HG02588 (cell line): ENCODE measurements around the gene TROAP.
"Not testable (repeated sequence)": the region's sequence is repeated elsewhere in the genome, so short reads cannot be mapped to it uniquely, and the experiment has no call there.

Experiments used
- ATAC-seq: cut with Tn5 transposase; IDR thresholded peaks from one replicate; pipeline ENCODE4 v1.9.1; 2021; ENCODE audit warnings: mild to moderate bottlenecking, moderate library complexity; ENCODE audit not compliant: unreplicated experiment

The TROAP gene

DNA sequence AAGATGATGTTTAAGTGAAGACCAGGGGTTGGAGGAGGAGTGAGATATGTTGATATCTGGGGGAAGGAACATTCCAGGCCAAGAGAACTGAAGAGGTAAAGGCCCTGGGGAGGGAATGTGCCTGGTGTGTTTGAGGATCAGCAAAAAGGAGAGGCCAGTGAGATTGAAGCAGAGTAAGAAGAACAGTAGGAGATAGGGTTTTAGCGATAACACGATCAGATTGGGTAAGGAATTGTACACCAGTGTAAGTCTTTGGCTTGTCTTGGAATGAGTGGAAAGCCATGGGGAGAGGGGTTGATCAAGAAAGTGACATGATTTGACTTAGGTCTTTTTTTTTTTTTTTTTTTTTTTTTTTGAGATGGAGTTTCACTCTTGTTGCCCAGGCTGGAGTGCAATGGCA is 4.8 kb downstream of the TROAP start:
- no peak for ATAC-seq

DNA sequence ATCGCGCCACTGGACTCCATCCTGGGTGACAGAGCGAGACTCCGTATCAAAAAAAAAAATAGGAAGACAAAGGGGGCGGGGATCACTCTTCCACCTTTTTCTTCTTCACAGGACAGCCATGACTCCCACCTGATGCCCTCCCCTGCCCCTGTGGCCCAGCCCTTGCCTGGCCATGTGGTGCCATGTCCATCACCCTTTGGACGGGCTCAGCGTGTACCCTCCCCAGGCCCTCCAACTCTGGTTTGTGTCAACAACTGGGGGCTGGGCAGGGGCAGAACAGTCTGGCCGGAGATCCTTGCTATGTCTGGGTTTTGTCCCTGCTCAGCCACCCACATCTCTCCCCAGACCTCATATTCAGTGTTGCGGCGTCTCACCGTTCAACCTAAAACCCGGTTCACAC is 5.8 kb downstream of the TROAP start:
- ATAC-seq = no peak

DNA sequence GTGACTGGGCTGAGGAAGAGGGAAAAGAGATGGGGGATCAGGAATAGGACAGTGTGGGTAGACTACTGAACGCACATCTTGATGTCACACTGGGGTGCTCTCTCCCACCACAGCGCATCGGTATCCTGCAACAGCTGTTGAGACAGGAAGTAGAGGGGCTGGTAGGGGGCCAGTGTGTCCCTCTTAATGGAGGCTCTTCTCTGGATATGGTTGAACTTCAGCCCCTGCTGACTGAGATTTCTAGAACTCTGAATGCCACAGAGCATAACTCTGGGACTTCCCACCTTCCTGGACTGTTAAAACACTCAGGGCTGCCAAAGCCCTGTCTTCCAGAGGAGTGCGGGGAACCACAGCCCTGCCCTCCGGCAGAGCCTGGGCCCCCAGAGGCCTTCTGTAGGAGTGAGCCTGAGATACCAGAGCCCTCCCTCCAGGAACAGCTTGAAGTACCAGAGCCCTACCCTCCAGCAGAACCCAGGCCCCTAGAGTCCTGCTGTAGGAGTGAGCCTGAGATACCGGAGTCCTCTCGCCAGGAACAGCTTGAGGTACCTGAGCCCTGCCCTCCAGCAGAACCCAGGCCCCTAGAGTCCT is 7.1 kb downstream of the TROAP start:
- ATAC-seq = no peak

DNA sequence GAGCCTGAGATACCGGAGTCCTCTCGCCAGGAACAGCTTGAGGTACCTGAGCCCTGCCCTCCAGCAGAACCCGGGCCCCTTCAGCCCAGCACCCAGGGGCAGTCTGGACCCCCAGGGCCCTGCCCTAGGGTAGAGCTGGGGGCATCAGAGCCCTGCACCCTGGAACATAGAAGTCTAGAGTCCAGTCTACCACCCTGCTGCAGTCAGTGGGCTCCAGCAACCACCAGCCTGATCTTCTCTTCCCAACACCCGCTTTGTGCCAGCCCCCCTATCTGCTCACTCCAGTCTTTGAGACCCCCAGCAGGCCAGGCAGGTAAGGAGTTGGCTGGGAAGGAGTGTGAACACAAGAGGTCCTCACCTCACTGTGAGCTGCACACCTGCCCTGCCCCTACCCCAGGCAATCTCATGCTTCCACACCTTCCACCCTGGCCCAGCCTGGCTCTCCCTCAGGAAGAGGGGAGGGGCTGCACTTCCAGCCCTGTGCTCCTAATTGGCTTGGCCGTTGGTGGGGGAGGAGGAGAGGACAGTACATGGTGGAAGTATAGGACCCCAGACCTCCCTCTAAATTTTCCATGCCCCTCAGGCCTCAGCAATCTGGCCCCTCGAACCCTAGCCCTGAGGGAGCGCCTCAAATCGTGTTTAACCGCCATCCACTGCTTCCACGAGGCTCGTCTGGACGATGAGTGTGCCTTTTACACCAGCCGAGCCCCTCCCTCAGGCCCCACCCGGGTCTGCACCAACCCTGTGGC is 7.8 kb downstream of the TROAP start:
- no peak for ATAC-seq

DNA sequence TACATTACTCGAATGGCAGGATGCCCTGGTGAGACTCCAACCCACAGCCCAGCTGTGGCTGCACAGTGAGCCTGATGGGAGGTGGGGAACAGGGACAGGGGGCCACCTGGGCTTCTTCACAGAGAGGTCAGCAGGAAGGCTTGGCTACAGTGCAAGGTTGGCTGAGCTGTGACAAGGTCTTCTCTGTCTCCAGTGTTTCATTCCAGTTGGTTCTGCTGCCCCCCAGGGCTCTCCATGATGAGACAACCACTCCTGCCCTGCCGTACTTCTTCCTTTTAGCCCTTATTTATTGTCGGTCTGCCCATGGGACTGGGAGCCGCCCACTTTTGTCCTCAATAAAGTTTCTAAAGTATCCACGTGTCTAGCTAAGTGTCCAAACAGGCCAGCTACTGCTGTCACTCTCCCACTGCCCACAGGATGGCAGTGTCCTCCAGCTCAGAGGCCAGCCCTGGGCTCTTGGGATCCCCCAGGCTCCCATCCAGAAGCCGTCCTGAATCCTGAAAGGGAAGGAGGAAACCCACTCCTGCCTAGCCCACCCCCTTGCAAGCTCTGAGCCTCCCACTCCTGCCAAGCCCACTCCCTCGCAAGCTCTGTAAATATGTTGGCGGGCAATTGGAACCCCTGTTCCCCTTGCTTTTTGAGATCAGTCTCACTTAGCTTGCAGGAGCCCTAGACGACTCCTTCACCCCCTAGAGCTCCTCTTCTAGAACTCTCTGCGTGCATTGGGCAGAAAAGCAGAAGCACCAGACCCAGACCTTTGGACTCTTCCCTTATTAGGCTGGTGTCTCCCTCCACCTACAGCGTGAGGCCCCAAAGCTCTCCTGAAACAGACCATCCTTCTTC is 8.5 kb downstream of the TROAP start:
- ATAC-seq = no peak

DNA sequence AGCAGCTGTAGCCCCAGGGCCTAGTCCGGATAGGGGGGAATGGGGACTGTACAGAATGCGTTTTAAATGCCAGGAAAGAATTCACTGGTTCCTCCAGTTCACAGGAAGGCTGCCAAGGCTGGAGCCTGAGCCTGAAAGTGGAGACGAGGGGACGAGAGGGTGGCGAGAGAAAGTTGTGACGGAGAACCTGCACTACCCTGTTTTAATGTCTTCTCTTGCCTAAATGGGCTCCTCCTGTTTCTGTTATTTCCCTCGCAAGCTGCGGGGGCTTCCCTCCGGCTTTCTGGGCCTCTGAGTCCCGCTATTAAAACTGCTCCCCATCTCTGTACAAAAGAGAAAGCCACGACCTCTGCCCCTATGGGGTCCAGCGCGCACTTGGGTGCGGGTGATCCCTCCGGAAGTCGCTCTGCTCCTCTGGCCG is 9.4 kb downstream of the TROAP start:
- no peak for ATAC-seq

DNA sequence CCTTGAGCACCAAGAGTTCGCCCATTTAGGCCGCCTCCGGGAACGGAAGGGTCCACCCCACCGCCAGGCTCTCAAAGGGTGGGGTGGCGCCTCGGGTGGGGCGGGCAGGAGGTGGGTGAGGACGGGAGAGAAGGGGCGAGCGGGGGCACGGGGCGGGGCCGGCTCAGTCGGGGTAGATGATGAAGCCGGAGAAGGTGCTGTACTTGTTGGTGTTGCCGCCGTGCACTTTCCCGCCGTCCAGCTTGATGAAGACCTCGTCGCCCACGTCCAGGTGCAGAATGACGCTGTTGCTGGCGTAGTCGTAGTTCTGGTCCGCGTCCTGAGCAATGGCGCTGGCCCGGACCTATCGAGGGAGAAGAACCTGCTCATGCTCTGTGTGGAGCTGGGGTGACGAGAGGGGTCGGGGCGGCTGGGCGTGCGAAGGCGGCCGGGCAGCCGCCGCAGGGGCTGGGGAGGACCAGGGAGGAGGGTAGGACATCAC is 9.9 kb downstream of the TROAP start:
- no peak for ATAC-seq

DNA sequence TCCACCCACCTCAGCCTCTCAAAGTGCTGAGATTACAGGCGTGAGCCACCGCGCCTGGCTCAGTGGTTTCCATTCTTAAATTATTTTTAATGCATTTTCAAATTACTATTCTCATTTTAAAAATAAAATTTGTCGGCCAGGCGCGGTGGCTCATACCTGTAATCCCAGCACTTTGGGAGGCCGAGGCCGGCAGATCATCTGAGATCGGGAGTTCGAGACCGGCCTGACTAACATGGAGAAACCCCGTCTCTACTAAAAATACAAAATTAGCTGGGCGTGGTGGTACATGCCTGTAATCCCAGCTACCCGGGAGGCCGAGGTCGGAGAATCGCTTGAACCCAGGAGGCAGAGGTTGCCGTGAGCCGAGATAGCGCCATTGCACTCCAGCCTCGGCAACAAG is 10.7 kb downstream of the TROAP start:
- ATAC-seq = not testable (repeated sequence)

DNA sequence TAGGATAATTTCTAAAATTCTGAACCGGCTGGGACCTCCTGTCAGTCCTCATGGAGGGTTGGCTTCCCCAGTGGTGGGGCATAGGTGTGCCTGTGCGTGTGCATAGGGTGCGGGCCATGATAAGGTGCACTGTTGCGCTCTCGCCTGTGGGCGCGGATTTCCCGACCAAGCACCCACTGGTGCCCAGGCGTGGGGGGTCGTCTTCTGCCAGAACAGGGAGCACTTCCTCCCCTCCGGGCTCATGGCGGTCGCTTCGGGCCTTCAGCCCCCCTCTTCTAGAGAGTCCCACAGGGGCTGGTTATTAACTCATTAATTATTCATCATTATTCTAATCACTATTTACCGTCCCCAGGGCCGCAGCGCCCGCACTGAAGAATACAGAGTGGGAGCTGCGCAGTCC is 11.2 kb downstream of the TROAP start:
- no peak for ATAC-seq

DNA sequence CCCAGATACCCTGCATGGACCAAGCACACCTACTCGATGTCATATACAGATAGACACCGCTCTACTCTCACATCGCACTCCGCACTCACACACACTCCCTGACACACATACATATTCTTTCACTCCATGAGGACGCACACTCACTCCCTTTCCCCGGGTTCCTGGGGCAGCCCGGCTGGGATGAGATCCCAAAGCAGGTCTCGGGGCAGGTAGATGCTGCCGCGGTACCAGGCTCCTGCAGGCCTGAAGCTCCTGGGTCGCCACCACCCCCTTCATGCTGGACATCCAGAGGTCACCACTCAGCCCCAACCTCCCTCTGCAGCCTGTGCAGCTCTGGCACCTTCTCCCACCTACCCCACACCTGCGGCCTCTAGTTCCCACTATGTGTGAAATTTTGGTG is 11.6 kb downstream of the TROAP start:
- no peak for ATAC-seq

DNA sequence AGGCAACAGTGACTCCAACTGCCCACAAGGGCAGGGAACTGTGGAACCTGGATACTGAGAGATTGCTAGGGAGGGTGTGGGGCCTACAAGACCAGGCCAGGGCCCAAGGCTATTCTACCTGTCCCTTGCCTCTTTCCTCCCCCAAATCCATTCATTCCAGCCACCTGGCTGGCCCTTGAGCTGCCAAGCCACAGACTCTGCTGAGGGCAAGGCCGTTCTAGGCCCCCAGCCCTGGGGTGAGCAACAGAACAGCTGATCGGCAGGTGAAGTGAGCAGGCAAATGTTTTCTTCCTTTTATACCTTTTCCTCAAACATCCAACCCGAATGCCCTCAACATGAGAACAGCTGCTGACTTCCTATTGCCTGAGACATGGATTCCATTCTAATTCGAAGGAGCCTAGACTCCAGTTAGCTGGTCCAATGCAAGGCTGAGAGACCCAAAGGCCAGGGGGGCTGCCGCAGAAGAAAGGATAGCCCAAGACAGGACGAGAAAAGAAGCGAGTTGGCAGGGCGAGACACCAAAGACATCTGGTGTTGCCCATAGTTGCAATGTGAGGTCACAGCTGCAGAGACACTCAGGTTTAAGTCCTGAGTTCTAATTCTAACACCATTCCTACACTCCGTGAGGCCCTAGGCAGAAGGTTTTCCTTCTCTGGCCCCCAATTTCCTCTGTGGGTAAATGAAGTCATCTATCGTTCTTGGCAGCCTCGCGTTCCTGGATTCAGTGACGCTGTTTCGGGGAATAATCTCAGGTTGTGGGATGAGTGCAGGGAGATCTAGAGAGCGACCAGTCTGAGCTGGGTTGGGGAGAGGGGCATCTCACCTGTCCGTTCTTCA is 12.3 kb downstream of the TROAP start:
- ATAC-seq = no peak

DNA sequence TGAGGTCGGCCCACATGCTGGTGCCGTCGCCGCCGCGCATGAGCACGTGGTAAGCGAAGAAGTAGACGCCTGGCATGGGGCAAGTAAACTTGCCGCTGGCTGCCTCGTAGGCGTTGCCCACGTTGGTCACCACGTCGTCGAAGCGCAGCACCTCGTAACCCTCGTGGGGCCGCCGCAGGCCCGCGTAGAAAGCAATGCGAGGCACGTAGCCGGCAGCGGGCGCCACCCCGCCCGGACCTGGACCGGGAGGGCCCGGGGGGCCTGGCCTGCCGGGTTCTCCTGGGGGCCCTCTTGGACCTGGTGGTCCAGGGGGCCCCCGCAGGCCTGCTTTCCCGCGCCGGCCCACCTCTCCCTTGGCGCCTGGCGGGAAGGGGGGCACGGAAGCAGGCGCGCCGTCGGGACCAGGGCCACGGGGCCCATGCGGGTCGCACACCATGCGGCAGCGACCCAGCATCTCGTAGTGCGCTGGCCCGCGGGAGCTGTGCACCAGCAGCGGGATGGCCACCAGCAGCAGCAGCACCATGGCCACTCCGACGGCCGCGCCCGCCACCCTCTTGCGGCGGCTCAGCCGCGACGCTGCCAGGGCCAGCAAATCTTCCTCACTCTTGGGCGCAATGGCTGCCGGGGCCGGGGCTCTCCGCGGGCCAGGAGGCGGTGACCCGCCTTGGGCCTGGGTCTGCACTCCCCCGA is 13.0 kb downstream of the TROAP start:
- ATAC-seq = no peak

DNA sequence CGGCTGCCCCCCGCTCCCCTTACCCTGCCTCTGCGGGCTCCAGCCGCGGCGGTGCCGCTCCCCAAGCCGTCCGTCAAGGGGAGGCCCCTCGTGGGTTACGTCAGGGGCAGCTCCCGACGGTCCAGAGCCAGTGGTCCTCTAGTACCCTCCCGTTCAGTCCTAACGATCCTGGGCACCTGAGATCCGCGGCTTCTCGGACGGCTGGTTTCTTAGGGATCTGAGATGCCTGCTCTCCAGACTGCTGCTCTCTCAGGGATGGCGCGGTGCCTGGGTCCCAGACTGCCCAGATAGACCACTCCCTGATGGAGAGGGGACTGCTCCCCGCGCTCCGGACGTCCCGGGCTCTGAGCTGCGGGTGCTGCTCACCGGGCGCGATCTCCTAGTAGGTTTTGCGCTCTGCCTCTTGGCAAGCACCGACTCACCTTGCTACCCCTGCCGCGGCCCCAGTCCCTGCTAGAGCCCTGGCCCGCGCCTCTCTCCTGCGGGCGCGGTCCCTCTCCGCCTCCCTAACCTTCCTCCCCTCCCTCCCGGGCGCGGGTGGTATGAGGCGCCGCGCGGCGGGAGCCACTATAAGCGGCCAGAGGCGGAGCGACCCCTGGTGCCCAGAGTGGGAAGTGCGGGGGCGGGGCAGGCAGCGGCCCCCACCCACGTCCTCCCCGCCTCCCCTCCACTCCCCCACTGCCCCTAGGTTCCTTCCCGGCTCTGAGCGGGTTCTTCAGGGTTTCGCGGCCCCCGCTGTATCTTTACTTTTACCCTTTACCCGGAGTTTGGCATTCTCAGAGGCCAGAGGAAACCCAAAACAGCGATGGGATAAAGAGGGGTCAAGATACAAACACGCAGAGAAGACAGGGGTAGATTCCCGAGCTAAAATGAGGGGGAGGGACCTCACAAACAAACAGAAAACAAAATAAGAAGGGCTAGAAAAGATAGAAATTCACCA is 13.9 kb downstream of the TROAP start, which contains the start of gene C1QL4:
C1QL4 (minus strand) TSS at position 544 of the 940 bp plus-strand sequence. CDS start 711 bp downstream, outside the sequence.
- no peak for ATAC-seq

DNA sequence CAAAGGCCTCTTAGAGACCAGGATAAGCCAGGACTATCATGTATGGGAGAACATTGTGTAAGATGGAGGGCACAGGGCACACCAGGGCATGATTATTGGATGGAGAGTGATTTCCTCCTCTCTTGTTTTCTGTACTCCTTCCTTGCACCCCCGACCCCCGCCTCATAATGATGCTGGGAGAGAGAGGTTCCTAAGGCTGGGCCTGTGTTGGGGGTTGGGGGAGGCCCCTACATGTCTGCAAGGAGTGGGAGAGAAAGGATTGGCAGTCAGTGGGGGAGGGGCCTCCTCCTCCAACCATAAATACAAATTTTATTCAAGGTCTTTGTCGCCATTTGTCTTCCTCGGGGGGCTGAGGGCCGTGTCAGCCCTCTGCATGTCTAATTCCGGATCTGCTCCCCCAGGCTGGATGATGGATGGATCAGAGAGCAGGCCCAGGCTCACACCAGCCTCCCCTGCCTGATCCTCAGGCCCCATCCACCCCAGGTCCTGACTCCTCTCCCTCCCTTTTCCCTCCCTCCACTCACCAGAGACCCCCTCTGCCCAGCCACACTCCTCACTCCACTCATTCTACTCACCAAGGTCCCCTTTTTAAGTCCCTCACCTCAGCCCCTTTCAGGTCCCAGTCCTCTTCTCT is 15.9 kb downstream of the TROAP start:
- no peak for ATAC-seq

DNA sequence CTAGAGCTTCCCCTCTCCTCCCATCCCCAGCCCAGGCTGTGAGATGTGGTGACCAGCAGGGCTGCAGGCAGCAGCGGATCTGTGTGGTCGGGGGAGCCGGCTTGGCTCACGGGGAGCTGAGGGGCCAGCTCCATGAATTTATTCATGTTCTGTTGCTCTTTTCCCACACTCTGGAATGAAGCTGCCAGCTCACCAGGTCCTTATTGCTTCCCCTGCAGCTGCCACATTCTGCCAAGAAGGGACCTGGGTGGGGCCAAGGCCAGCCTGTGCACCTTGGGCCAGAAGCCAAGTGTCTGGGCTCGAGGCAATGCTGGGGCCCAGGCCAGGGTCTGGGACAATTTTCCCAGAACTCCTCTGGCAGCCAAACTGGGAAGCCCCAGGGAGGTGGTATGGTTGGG is 16.4 kb downstream of the TROAP start:
- no peak for ATAC-seq

DNA sequence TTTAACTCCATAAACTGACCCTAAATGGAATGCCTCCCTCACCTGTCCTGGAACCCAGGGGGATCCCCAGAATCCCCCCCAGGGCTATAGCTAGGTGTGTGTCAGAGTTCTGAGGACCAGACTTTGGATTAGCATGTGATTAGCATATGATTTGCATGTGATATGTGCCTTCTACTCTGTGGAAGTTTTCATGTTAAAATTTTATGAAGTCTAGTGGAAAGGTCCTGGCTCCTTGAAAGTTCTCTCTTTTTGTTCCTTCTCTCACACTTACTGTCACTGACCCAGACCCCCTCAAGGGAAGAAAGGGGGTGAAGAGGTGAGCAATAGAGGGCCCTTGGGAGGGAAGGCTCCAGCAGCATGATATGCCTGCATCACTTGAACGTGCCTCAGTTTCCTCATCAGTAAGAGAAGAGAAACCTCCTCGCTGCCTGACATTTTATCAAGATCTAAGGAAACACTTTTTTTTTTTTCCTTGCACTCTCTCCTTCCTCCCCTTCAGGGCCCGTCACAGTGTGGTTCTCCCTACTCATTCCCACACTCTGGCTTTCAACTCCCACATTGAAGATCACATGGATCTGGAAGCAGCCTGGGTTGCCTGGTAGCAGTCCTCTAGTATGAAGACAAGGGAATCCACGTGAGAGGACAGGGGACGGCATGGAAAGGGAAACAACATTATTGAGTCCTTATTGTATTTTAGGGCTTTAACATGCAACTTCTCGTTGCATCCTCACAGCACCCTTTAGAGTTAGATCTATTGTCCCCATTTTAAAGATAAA is 17.2 kb downstream of the TROAP start:
- ATAC-seq = no peak

DNA sequence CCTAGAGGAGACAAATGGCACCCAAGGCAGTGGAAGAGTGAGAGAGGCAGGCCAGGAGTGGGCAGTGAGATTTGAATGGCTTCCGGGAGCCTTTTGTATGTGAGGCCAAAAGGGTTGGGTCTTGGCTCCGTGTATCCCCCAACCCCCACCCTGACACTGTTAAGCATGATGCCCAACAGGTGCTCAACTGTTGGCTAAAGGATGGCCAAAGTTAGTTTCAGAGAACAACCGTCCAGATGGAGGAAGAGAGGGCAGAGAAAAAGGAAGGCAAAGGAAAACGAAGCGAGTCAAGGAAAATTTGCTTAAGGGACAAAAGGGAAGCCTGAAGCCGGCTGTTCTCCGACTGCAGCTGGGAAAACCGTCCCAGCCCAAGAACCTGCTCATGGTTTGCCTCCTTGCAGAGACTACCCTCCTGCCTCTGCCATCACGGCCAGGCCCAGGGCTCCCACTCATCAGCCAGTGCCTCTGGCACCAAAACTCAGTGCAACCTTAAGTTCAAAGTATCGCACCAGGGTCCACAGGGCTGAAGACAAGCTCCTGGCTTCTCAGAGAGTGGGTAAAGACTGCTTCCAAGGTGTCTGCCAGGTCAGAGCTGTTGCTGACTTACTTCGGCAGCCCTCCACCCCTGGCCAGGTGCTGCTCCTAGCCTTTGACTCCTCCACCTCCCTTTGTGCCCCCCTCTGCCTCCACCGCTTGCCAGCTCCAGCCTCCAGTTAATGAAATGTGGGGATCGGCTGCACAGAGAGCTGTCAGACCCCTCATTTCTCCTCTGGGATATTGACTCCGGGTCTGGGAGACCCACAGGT is 18.1 kb downstream of the TROAP start:
- no peak for ATAC-seq
